Smooth muscle cell (in vitro differentiated cells): Measurements from ENCODE around the gene C1QTNF8. TPM values are rescaled to one million over a fixed set of nuclear protein-coding genes. Genes with fewer than 3 reads are reported as not detected.

Source experiments
- DNase-seq: peaks from one replicate; lab custom pipeline; 2025; ENCODE audit not compliant: unreplicated experiment; lab: John Stamatoyannopoulos, UW
- H2AFZ ChIP-seq: fragments of 200-600 bp; sonication (generic); 2 replicates; pipeline ENCODE4 v1.6.0; 2016; ENCODE audit warnings: antibody characterized with exemption, low read depth, mild to moderate bottlenecking
- H3F3A ChIP-seq: fragments of 200-600 bp; sonication (generic); 2 replicates; pipeline ENCODE4 v1.6.0; 2017; ENCODE audit warnings: antibody characterized with exemption, low read depth
- H3K27ac ChIP-seq: fragments of 200-600 bp; sonication (generic); 2 replicates; pipeline ENCODE4 v1.5.1; 2016; ENCODE audit warnings: low read depth, mild to moderate bottlenecking
- H3K27me3 ChIP-seq: fragments of 200-600 bp; sonication (generic); 2 replicates; pipeline ENCODE4 v1.6.1; 2016; ENCODE audit warnings: low read depth, mild to moderate bottlenecking
- H3K36me3 ChIP-seq: fragments of 200-600 bp; sonication (generic); 2 replicates; pipeline ENCODE4 v1.5.1; 2016; ENCODE audit warnings: low read depth
- H3K4me1 ChIP-seq: fragments of 200-600 bp; sonication (generic); 2 replicates; pipeline ENCODE4 v1.5.1; 2016; ENCODE audit warnings: low read depth
- H3K4me2 ChIP-seq: fragments of 200-600 bp; sonication (generic); 2 replicates; pipeline ENCODE4 v1.6.0; 2016; ENCODE audit warnings: mild to moderate bottlenecking
- H3K4me3 ChIP-seq: fragments of 200-600 bp; sonication (generic); 2 replicates; pipeline ENCODE4 v1.5.1; 2016; ENCODE audit warnings: mild to moderate bottlenecking
- H3K79me2 ChIP-seq: fragments of 200-600 bp; sonication (generic); 2 replicates; pipeline ENCODE4 v1.6.0; 2016; ENCODE audit warnings: low read depth, mild to moderate bottlenecking
- H3K9ac ChIP-seq: fragments of 200-600 bp; sonication (generic); 2 replicates; pipeline ENCODE4 v1.6.0; 2016; ENCODE audit warnings: low read depth
- H3K9me3 ChIP-seq: fragments of 200-600 bp; sonication (generic); replicated peaks from 2 replicates; pipeline ENCODE4 v1.5.1; 2016; ENCODE audit warnings: low read depth
- H4K20me1 ChIP-seq: fragments of 200-600 bp; sonication (generic); 2 replicates; pipeline ENCODE4 v1.6.0; 2016; ENCODE audit warnings: low read depth
- WGBS: methylation state at CpG from one replicate; pipeline ENCODE4 v1.1.7; 2016; ENCODE audit warnings: low lambda C conversion rate; 5-methylcytosine and 5-hydroxymethylcytosine counted together
- polyA plus RNA-seq: library from polyadenylated mRNA; unstranded; fragments of >200 nt; fragmentation: Nextera tagmentation; extraction: Ambion mirVana; gene quantifications from 2 replicates; pipeline ENCODE4 v1.2.1, GENCODE V29; 2016
- total RNA-seq: library from RNA; depleted of rRNA; stranded (reverse); fragments of >200 nt; gene quantifications from 2 replicates; pipeline ENCODE4 v1.2.3, GENCODE V29; 2014
- TF ChIP-seq, protein P1 (sequence below): fragments of 200-600 bp; sonication (generic); IDR thresholded peaks from 2 replicates; pipeline ENCODE4 v1.5.1; 2017; ENCODE audit warnings: borderline replicate concordance, mild to moderate bottlenecking, antibody characterized with exemption; ENCODE audit not compliant: insufficient read depth, poor library complexity, severe bottlenecking

C1QTNF8 gene
- total and polyA plus RNA-seq, 2 experiments from 2014 or later: not detected

DNA sequence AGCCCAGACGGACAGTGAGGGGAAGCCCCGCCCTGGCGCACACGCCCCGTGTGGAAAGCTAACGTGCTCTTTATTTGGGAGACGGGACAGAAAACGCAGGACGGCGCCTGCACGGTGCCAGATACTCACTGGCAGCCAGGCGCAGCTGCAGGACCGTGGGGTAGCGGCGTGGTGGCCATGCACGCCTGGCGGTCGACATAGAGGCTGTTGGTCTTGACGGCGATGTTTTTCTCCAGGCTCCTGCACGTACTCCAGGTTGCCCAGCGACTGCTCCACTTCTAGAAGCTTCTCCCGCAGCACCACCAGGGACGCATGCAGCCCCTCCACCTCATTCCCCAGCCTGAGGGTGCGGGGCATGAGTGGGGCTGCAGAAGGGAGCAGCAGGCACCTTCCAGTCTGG, 5.1 kb upstream of the C1QTNF8 start:
- TF ChIP-seq, protein P1, sequence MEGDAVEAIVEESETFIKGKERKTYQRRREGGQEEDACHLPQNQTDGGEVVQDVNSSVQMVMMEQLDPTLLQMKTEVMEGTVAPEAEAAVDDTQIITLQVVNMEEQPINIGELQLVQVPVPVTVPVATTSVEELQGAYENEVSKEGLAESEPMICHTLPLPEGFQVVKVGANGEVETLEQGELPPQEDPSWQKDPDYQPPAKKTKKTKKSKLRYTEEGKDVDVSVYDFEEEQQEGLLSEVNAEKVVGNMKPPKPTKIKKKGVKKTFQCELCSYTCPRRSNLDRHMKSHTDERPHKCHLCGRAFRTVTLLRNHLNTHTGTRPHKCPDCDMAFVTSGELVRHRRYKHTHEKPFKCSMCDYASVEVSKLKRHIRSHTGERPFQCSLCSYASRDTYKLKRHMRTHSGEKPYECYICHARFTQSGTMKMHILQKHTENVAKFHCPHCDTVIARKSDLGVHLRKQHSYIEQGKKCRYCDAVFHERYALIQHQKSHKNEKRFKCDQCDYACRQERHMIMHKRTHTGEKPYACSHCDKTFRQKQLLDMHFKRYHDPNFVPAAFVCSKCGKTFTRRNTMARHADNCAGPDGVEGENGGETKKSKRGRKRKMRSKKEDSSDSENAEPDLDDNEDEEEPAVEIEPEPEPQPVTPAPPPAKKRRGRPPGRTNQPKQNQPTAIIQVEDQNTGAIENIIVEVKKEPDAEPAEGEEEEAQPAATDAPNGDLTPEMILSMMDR: no peak
- Histone ChIP-seq H3F3A (no peaks in the 10 kb centered on the region), H3K27ac (no peak overlapping the region), H4K20me1 (no peaks in the 10 kb centered on the region), H3K36me3 (no peaks in the 10 kb centered on the region), H3K9me3 (no peaks in the 10 kb centered on the region), H3K79me2 (no peaks in the 10 kb centered on the region), H3K9ac (no peak overlapping the region), H3K27me3 (peaks cover 2% of the 10 kb centered on the region), H2AFZ (no peak overlapping the region), H3K4me3 (no peak overlapping the region), H3K4me2 (no peak overlapping the region), H3K4me1 (peaks cover 18% of the 10 kb centered on the region)
- WGBS: 85% methylated on average over 20 of the region's 25 CpGs
- no peak for DNase-seq

GRCh38 chr16:1100084-1100800, 4.2 kb upstream of the C1QTNF8 start:
- H3K36me3 ChIP-seq: no peaks in the 10 kb centered on the region
- H3K4me3 ChIP-seq: no peak overlapping the region
- WGBS: 86% methylated on average over 19 of the region's 21 CpGs
- H3K27ac ChIP-seq: no peak overlapping the region
- peaks cover 18% of the 10 kb centered on the region for H3K4me1 ChIP-seq
- peaks cover 2% of the 10 kb centered on the region for H3K27me3 ChIP-seq
- no peaks in the 10 kb centered on the region for H3K79me2 ChIP-seq
- TF ChIP-seq, protein P1: no peak
- H3K4me2 ChIP-seq: no peak overlapping the region
- DNase-seq: no peak
- no peak overlapping the region for H2AFZ ChIP-seq
- H3F3A ChIP-seq: no peaks in the 10 kb centered on the region
- no peaks in the 10 kb centered on the region for H4K20me1 ChIP-seq
- H3K9me3 ChIP-seq: no peaks in the 10 kb centered on the region
- H3K9ac ChIP-seq: no peak overlapping the region

GRCh38 chr16:1099189-1100083, 3.4 kb upstream of the C1QTNF8 start:
- Histone ChIP-seq H3K4me2 (no peak overlapping the region), H2AFZ (no peak overlapping the region), H3K9ac (no peak overlapping the region), H4K20me1 (no peaks in the 10 kb centered on the region), H3K27ac (no peak overlapping the region), H3F3A (no peaks in the 10 kb centered on the region), H3K4me3 (no peak overlapping the region), H3K4me1 (peaks cover 18% of the 10 kb centered on the region), H3K79me2 (no peaks in the 10 kb centered on the region), H3K36me3 (no peaks in the 10 kb centered on the region), H3K27me3 (peaks cover 2% of the 10 kb centered on the region), H3K9me3 (no peaks in the 10 kb centered on the region)
- TF ChIP-seq, protein P1: no peak
- 86% methylated on average over 35 of the region's 35 CpGs for WGBS
- no peak for DNase-seq
